Thyroid gland (tissue), 4 donors: ENCODE measurements around the gene MPG. TPM values are rescaled to one million over a fixed set of nuclear protein-coding genes. Genes with fewer than 3 reads are reported as not detected.

Experiments used
- DNase-seq, 2 donors: peaks; one replicate each; pipeline ENCODE4 v3.0.0-alpha.2; 2019
- H3K27ac ChIP-seq, 3 donors: fragments of 200-600 bp; sonication (generic); 1 replicate in 2 of 3; 2 replicates in 1 of 3; pipeline ENCODE4 v1.5.1; 2016 to 2019; ENCODE audit warnings: mild to moderate bottlenecking in 1 of 3, moderate library complexity in 1 of 3
- H3K27me3 ChIP-seq: fragments of 200-600 bp; sonication (generic); one replicate; pipeline ENCODE4 v1.5.1; 2019
- H3K36me3 ChIP-seq, 2 donors: fragments of 200-600 bp; sonication (generic); one replicate each; pipeline ENCODE4 v1.5.1; 2016 to 2019
- H3K4me1 ChIP-seq, 2 donors: fragments of 200-600 bp; sonication (generic); one replicate each; pipeline ENCODE4 v1.5.1; 2017 to 2019
- H3K4me3 ChIP-seq, 3 donors: fragments of 200-600 bp; sonication (generic); replicated peaks in 1 of 3; 1 replicate in 2 of 3; 2 replicates in 1 of 3; pipeline ENCODE4 v1.5.1; 2016; ENCODE audit warnings: mild to moderate bottlenecking in 1 of 3
- H3K9me3 ChIP-seq: fragments of 200-600 bp; sonication (generic); one replicate; pipeline ENCODE4 v1.5.1; 2017
- CTCF ChIP-seq, 6 experiments: fragments of 200-600 bp in 3 of 6; fragments of 450-650 bp in 3 of 6; sonication (generic) in 3 of 6; IDR thresholded peaks; one replicate each; pipeline ENCODE4 v1.5.1; 2016 to 2019; ENCODE audit warnings: antibody characterized with exemption in 6 of 6, mild to moderate bottlenecking in 2 of 6, inconsistent platforms in 1 of 6, moderate library complexity in 1 of 6
- POLR2A ChIP-seq, 2 donors: fragments of 450-650 bp; IDR thresholded peaks; one replicate each; pipeline ENCODE4 v1.6.1; 2017; ENCODE audit warnings: antibody characterized with exemption in 2 of 2, mild to moderate bottlenecking in 2 of 2, moderate library complexity in 1 of 2
- WGBS, 2 donors: methylation state at CpG; one replicate each; pipeline ENCODE4 v1.1.5; 2017; 5-methylcytosine and 5-hydroxymethylcytosine counted together
- intact Hi-C: fragments of 100-400 bp; cut with DNase I; formaldehyde crosslinking; loops from one replicate; pipeline ENCODE4 v1.15.1; 2023
- total RNA-seq, 4 donors: library from RNA; depleted of rRNA; stranded (reverse); fragments of >200 nt; gene quantifications; one replicate each; pipeline ENCODE4 v1.2.3, GENCODE V29; 2016

The MPG gene
- total RNA-seq, 4 donors from 2014 or later = 75.8 to 150 (median 104) TPM

DNA sequence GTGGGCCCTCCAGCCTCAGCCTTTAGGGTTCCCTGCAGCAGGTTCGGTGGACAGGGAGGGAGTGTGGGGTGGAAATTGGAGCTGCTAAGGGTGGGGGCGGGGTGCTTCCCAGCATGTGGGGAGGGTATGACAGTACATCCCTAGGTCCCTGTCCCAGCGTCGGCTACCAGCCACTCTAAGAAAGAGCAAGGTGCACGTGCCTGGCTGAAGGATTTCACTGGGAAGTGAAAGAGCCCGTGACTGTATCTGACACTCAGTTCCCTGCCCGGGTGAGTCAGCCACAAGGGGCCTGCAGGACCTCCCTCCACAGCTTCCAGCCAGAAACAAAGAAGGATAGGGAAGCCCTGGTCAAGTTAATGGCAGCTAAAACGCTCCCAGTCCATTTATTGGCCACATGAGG lies 20.3 kb upstream of the MPG start:
- peaks cover 48 to 51% of the 10 kb centered on the region in 2 donors for H3K36me3 ChIP-seq
- H3K27ac ChIP-seq = no peak overlapping the region

DNA sequence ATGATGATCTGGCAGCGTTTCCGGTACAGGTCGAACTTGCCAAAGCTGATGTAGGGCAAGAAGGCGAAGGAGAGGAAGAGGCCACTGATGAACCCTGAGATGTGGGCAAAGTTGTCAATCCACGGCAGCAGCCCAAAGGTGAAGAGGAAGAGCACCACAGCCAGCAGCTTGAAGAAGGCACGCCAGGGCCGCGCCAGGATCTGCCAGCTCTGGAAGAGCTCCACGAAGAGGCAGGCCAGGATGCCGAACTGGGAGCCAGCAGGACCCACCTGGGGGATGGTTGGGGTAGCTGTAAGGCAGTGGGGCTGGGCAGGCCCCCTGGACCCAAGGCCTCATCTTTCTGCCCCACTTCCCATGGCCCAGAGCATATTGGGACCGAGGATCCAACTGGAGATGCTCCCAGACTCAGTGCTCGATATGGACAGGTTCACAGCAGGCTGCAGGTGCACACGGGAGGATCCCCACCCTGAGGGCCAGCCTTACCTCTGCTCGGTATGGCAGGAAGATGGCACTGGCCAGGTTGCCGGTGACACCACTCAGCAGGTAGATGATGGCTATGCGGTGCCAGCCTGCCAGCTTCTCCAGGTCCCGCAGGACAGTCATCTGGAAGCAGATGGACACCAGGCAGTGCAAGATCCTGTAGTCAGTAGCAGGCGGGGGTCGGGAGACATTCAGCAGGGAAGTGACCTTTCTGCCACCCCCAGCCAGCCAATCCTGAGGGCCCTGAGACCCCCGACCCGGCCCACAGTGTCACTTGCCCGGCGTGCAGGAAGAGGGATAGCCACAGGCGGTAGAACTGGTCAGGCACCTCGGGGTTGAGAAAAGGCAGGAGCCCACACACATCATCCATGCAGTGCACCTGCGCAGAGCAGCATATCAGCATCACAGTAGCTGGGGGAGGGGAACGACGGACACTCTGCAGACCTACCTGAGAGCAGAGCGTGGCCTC lies 19.3 kb upstream of the MPG start:
- H3K36me3 ChIP-seq = peaks cover 51 to 54% of the 10 kb centered on the region in 2 donors
- intact Hi-C loops = no loop called here

More for the DNA sequence above, 20.3 kb upstream of the MPG start:
- no peaks in the 10 kb centered on the region for H3K9me3 ChIP-seq
- no peaks in the 10 kb centered on the region for H3K27me3 ChIP-seq
- intact Hi-C loops = no loop called here
- no peak for DNase-seq
- no peak for TF ChIP-seq POLR2A (IDR thresholded peaks at IDR 0.05)
- no peak for TF ChIP-seq CTCF (IDR thresholded peaks at IDR 0.05)
- 75 to 91% methylated on average over 8 of the region's 8 CpGs for WGBS, 2 donors
- H3K4me1 ChIP-seq = peaks cover 5 to 7% of the 10 kb centered on the region in 2 donors
- H3K4me3 ChIP-seq = no peak overlapping the region

DNA sequence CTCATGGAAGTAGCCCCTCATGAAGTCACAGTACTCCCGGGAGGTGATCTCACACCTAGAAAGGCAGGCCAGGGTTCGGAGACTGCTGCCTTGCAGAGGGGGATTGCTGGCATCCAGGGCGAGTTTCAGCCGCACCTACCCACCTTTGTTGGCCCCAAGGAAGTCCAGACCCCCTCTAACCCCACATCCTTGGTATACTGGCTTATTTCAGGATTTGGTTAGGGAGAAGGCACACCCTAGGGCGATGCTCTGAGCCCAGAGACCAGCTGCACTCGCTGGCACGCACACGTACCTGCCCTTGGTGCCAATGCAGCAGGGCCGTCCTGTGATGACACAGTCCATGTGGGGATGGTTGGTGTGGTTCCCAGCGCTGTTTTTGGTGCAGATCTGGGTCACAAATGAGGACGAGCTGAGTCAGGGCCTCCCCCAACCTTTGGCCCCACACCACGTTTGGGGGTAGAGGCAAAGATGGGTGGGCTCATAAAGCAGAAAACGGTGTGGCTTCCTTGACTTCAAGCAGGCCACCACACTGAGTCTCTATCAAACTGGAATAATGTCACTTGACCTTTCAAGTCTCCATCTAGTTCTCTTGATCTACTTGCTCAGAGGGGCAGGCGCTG lies 18.5 kb upstream of the MPG start:
- H3K9me3 ChIP-seq = no peaks in the 10 kb centered on the region
- no peak overlapping the region for H3K4me3 ChIP-seq
- DNase-seq = no peak
- H3K27me3 ChIP-seq = no peaks in the 10 kb centered on the region
- WGBS, 2 donors = 92 to 93% methylated on average over 12 to 14 of the region's 14 CpGs
- TF ChIP-seq CTCF (IDR thresholded peaks at IDR 0.05) (no peak), POLR2A (IDR thresholded peaks at IDR 0.05) (no peak)
- peaks cover 0 to 2% of the 10 kb centered on the region in 2 donors for H3K4me1 ChIP-seq
- intact Hi-C loops = no loop called here
- H3K27ac ChIP-seq = no peak overlapping the region
- H3K36me3 ChIP-seq = peaks cover 51 to 54% of the 10 kb centered on the region in 2 donors

More for the DNA sequence above, 19.3 kb upstream of the MPG start:
- Histone ChIP-seq H3K27ac (no peak overlapping the region), H3K4me3 (no peak overlapping the region), H3K4me1 (peaks cover 5 to 7% of the 10 kb centered on the region in 2 donors), H3K27me3 (no peaks in the 10 kb centered on the region), H3K9me3 (no peaks in the 10 kb centered on the region)
- 90 to 92% methylated on average over 26 to 29 of the region's 29 CpGs for WGBS, 2 donors
- TF ChIP-seq POLR2A (IDR thresholded peaks at IDR 0.05) (no peak), CTCF (IDR thresholded peaks at IDR 0.05) (no peak)
- DNase-seq = no peak

GRCh38 chr16:60166-60565 lies 17.9 kb upstream of the MPG start:
- Histone ChIP-seq H3K27ac (no peak overlapping the region), H3K27me3 (no peaks in the 10 kb centered on the region), H3K4me3 (no peak overlapping the region), H3K36me3 (peaks cover 51 to 54% of the 10 kb centered on the region in 2 donors), H3K9me3 (no peaks in the 10 kb centered on the region), H3K4me1 (peaks cover 0 to under 1% of the 10 kb centered on the region in 2 donors)
- intact Hi-C loops = no loop called here
- DNase-seq = no peak
- TF ChIP-seq POLR2A (IDR thresholded peaks at IDR 0.05) (no peak), CTCF (IDR thresholded peaks at IDR 0.05) (no peak)
- WGBS, 2 donors = 72 to 74% methylated on average over 3 to 10 of the region's 11 CpGs
